Left kidney (tissue), 2 donors: ENCODE results near the gene ZNF142. TPM values are rescaled to one million over a fixed set of nuclear protein-coding genes. Genes with fewer than 3 reads are reported as not detected.
A peak's percentile ranks its signal among the peaks of the same experiment; 100 is the strongest.

Source experiments
- DNase-seq: peaks from one replicate; pipeline ENCODE4 v3.0.0-alpha.2; 2013
- polyA plus RNA-seq: library from polyadenylated mRNA; unstranded; fragments of 120-200 nt; gene quantifications from one replicate; pipeline ENCODE4 v1.2.1, GENCODE V29; 2013; ENCODE audit not compliant: insufficient read length

ZNF142 gene
- polyA plus RNA-seq, 1 donor, result 20.3 TPM

- DNase-seq, result peak; percentile 28
Measured at GRCh38 chr2:218648088-218648786, 11.2 kb downstream of the ZNF142 start.

GRCh38 chr2:218645126-218645525, 14.3 kb downstream of the ZNF142 start:
- DNase-seq, result no peak

GRCh38 chr2:218644721-218645120, 14.7 kb downstream of the ZNF142 start:
- no peak for DNase-seq

- no peak for DNase-seq
Measured at GRCh38 chr2:218643751-218644310, 15.6 kb downstream of the ZNF142 start.

GRCh38 chr2:218642786-218643185, 16.6 kb downstream of the ZNF142 start:
- DNase-seq, result no peak

- no peak for DNase-seq
Measured at GRCh38 chr2:218642121-218642656, 17.2 kb downstream of the ZNF142 start.

GRCh38 chr2:218638372-218638771, 21.1 kb downstream of the ZNF142 start:
- DNase-seq, result no peak

GRCh38 chr2:218635719-218636118, 23.7 kb downstream of the ZNF142 start:
- no peak for DNase-seq

- DNase-seq, result no peak
Measured at GRCh38 chr2:218631837-218632236, 27.6 kb downstream of the ZNF142 start.

- no peak for DNase-seq
Measured at GRCh38 chr2:218627939-218628338, 31.5 kb downstream of the ZNF142 start.

- DNase-seq, result no peak
Measured at GRCh38 chr2:218626369-218626768, 33.1 kb downstream of the ZNF142 start.

GRCh38 chr2:218623366-218623705, 36.1 kb downstream of the ZNF142 start:
- no peak for DNase-seq

GRCh38 chr2:218622606-218623365, 36.6 kb downstream of the ZNF142 start:
- DNase-seq, result no peak

- DNase-seq, result no peak
Measured at GRCh38 chr2:218621007-218621406, 38.4 kb downstream of the ZNF142 start.

- no peak for DNase-seq
Measured at GRCh38 chr2:218618102-218618860, 41.1 kb downstream of the ZNF142 start.

- no peak for DNase-seq
Measured at GRCh38 chr2:218615868-218616315, 43.5 kb downstream of the ZNF142 start.

- DNase-seq, result peak; percentile 46
Measured at GRCh38 chr2:218607436-218608115, 51.8 kb downstream of the ZNF142 start, which contains the start of gene PLCD4. PLCD4 (plus strand) TSS chr2:218607899; CDS start chr2:218615740, 7,841 bp downstream.

GRCh38 chr2:218605432-218605831, 54.0 kb downstream of the ZNF142 start:
- DNase-seq, result no peak
